ENCODE data around the gene C1orf87.

C1orf87 gene

GRCh38 chr1:60051191-60051590 is 22.4 kb downstream of the C1orf87 start:
- no peak overlapping the region for H2AFZ ChIP-seq (ENCODE audit: low read depth, low read length)
- no peak overlapping the region for H3K4me3 ChIP-seq (ENCODE audit: low read length)
- H3K36me3 ChIP-seq (ENCODE audit: insufficient read depth, low read length) = no peaks in the 10 kb centered on the region
- no peaks in the 10 kb centered on the region for H3K9me3 ChIP-seq (ENCODE audit: low read length)
- H3K4me1 ChIP-seq (ENCODE audit: insufficient read depth, low read length) = no peaks in the 10 kb centered on the region
- no peaks in the 10 kb centered on the region for H3K27me3 ChIP-seq (ENCODE audit: insufficient read depth, low read length)

GRCh38 chr1:60049188-60049587 is 24.4 kb downstream of the C1orf87 start:
- Histone ChIP-seq H3K9me3 (ENCODE audit: low read length) (no peaks in the 10 kb centered on the region), H3K4me3 (ENCODE audit: low read length) (no peak overlapping the region), H3K27me3 (ENCODE audit: insufficient read depth, low read length) (no peaks in the 10 kb centered on the region), H3K4me1 (ENCODE audit: insufficient read depth, low read length) (no peaks in the 10 kb centered on the region), H2AFZ (ENCODE audit: low read depth, low read length) (no peak overlapping the region), H3K36me3 (ENCODE audit: insufficient read depth, low read length) (no peaks in the 10 kb centered on the region)

GRCh38 chr1:60044881-60045280 is 28.7 kb downstream of the C1orf87 start:
- H3K4me3 ChIP-seq (ENCODE audit: low read length) = no peak overlapping the region
- H3K27me3 ChIP-seq (ENCODE audit: insufficient read depth, low read length) = no peaks in the 10 kb centered on the region
- no peaks in the 10 kb centered on the region for H3K4me1 ChIP-seq (ENCODE audit: insufficient read depth, low read length)
- no peaks in the 10 kb centered on the region for H3K36me3 ChIP-seq (ENCODE audit: insufficient read depth, low read length)
- no peaks in the 10 kb centered on the region for H3K9me3 ChIP-seq (ENCODE audit: low read length)
- no peak overlapping the region for H2AFZ ChIP-seq (ENCODE audit: low read depth, low read length)

GRCh38 chr1:60041783-60042182 is 31.8 kb downstream of the C1orf87 start:
- no peaks in the 10 kb centered on the region for H3K9me3 ChIP-seq (ENCODE audit: low read length)
- no peaks in the 10 kb centered on the region for H3K4me1 ChIP-seq (ENCODE audit: insufficient read depth, low read length)
- no peak overlapping the region for H2AFZ ChIP-seq (ENCODE audit: low read depth, low read length)
- no peak overlapping the region for H3K4me3 ChIP-seq (ENCODE audit: low read length)
- H3K36me3 ChIP-seq (ENCODE audit: insufficient read depth, low read length) = no peaks in the 10 kb centered on the region
- no peaks in the 10 kb centered on the region for H3K27me3 ChIP-seq (ENCODE audit: insufficient read depth, low read length)

- H2AFZ ChIP-seq (ENCODE audit: low read depth, low read length) = no peak overlapping the region
Measured at GRCh38 chr1:60037669-60038068, 35.9 kb downstream of the C1orf87 start.

GRCh38 chr1:60036856-60037460 is 36.6 kb downstream of the C1orf87 start:
- no peaks in the 10 kb centered on the region for H3K9me3 ChIP-seq (ENCODE audit: low read length)
- H3K36me3 ChIP-seq (ENCODE audit: insufficient read depth, low read length) = no peaks in the 10 kb centered on the region
- no peak overlapping the region for H2AFZ ChIP-seq (ENCODE audit: low read depth, low read length)
- no peak overlapping the region for H3K4me3 ChIP-seq (ENCODE audit: low read length)
- H3K27me3 ChIP-seq (ENCODE audit: insufficient read depth, low read length) = no peaks in the 10 kb centered on the region
- no peaks in the 10 kb centered on the region for H3K4me1 ChIP-seq (ENCODE audit: insufficient read depth, low read length)

More at GRCh38 chr1:60037669-60038068, 35.9 kb downstream of the C1orf87 start:
- Histone ChIP-seq H3K4me3 (ENCODE audit: low read length) (no peak overlapping the region), H3K9me3 (ENCODE audit: low read length) (no peaks in the 10 kb centered on the region), H3K27me3 (ENCODE audit: insufficient read depth, low read length) (no peaks in the 10 kb centered on the region), H3K36me3 (ENCODE audit: insufficient read depth, low read length) (no peaks in the 10 kb centered on the region), H3K4me1 (ENCODE audit: insufficient read depth, low read length) (no peaks in the 10 kb centered on the region)

- no peaks in the 10 kb centered on the region for H3K4me1 ChIP-seq (ENCODE audit: insufficient read depth, low read length)
- no peak overlapping the region for H3K4me3 ChIP-seq (ENCODE audit: low read length)
Measured at GRCh38 chr1:60035921-60036320, 37.6 kb downstream of the C1orf87 start.

GRCh38 chr1:60034999-60035398 is 38.6 kb downstream of the C1orf87 start:
- Histone ChIP-seq H2AFZ (ENCODE audit: low read depth, low read length) (no peak overlapping the region), H3K4me3 (ENCODE audit: low read length) (no peak overlapping the region), H3K9me3 (ENCODE audit: low read length) (no peaks in the 10 kb centered on the region), H3K36me3 (ENCODE audit: insufficient read depth, low read length) (no peaks in the 10 kb centered on the region), H3K4me1 (ENCODE audit: insufficient read depth, low read length) (no peaks in the 10 kb centered on the region), H3K27me3 (ENCODE audit: insufficient read depth, low read length) (no peaks in the 10 kb centered on the region)

More at GRCh38 chr1:60035921-60036320, 37.6 kb downstream of the C1orf87 start:
- Histone ChIP-seq H2AFZ (ENCODE audit: low read depth, low read length) (no peak overlapping the region), H3K27me3 (ENCODE audit: insufficient read depth, low read length) (no peaks in the 10 kb centered on the region), H3K9me3 (ENCODE audit: low read length) (no peaks in the 10 kb centered on the region), H3K36me3 (ENCODE audit: insufficient read depth, low read length) (no peaks in the 10 kb centered on the region)

GRCh38 chr1:60033066-60033465 is 40.5 kb downstream of the C1orf87 start:
- no peak overlapping the region for H3K4me3 ChIP-seq (ENCODE audit: low read length)
- H3K27me3 ChIP-seq (ENCODE audit: insufficient read depth, low read length) = no peaks in the 10 kb centered on the region
- no peak overlapping the region for H2AFZ ChIP-seq (ENCODE audit: low read depth, low read length)
- no peaks in the 10 kb centered on the region for H3K9me3 ChIP-seq (ENCODE audit: low read length)
- no peaks in the 10 kb centered on the region for H3K4me1 ChIP-seq (ENCODE audit: insufficient read depth, low read length)
- H3K36me3 ChIP-seq (ENCODE audit: insufficient read depth, low read length) = no peaks in the 10 kb centered on the region

GRCh38 chr1:60031146-60031545 is 42.4 kb downstream of the C1orf87 start:
- H2AFZ ChIP-seq (ENCODE audit: low read depth, low read length) = no peak overlapping the region
- H3K36me3 ChIP-seq (ENCODE audit: insufficient read depth, low read length) = no peaks in the 10 kb centered on the region
- no peaks in the 10 kb centered on the region for H3K27me3 ChIP-seq (ENCODE audit: insufficient read depth, low read length)
- H3K9me3 ChIP-seq (ENCODE audit: low read length) = no peaks in the 10 kb centered on the region
- H3K4me3 ChIP-seq (ENCODE audit: low read length) = no peak overlapping the region
- H3K4me1 ChIP-seq (ENCODE audit: insufficient read depth, low read length) = no peaks in the 10 kb centered on the region

- Histone ChIP-seq H3K27me3 (ENCODE audit: insufficient read depth, low read length) (no peaks in the 10 kb centered on the region), H3K9me3 (ENCODE audit: low read length) (no peaks in the 10 kb centered on the region), H3K4me1 (ENCODE audit: insufficient read depth, low read length) (no peaks in the 10 kb centered on the region), H3K36me3 (ENCODE audit: insufficient read depth, low read length) (no peaks in the 10 kb centered on the region), H2AFZ (ENCODE audit: low read depth, low read length) (no peak overlapping the region), H3K4me3 (ENCODE audit: low read length) (no peak overlapping the region)
Measured at GRCh38 chr1:60025552-60025951, 48.0 kb downstream of the C1orf87 start.

- H2AFZ ChIP-seq (ENCODE audit: low read depth, low read length) = no peak overlapping the region
- H3K4me1 ChIP-seq (ENCODE audit: insufficient read depth, low read length) = no peaks in the 10 kb centered on the region
- H3K27me3 ChIP-seq (ENCODE audit: insufficient read depth, low read length) = no peaks in the 10 kb centered on the region
- no peaks in the 10 kb centered on the region for H3K36me3 ChIP-seq (ENCODE audit: insufficient read depth, low read length)
- H3K9me3 ChIP-seq (ENCODE audit: low read length) = no peaks in the 10 kb centered on the region
- H3K4me3 ChIP-seq (ENCODE audit: low read length) = no peak overlapping the region
Measured at GRCh38 chr1:60017508-60018205, 55.9 kb downstream of the C1orf87 start.

GRCh38 chr1:60010690-60011089 is 62.9 kb downstream of the C1orf87 start:
- no peaks in the 10 kb centered on the region for H3K36me3 ChIP-seq (ENCODE audit: insufficient read depth, low read length)
- H3K9me3 ChIP-seq (ENCODE audit: low read length) = no peaks in the 10 kb centered on the region
- H2AFZ ChIP-seq (ENCODE audit: low read depth, low read length) = no peak overlapping the region
- H3K4me1 ChIP-seq (ENCODE audit: insufficient read depth, low read length) = no peaks in the 10 kb centered on the region
- H3K4me3 ChIP-seq (ENCODE audit: low read length) = no peak overlapping the region
- no peaks in the 10 kb centered on the region for H3K27me3 ChIP-seq (ENCODE audit: insufficient read depth, low read length)

- H3K27me3 ChIP-seq (ENCODE audit: insufficient read depth, low read length) = no peaks in the 10 kb centered on the region
- no peaks in the 10 kb centered on the region for H3K4me1 ChIP-seq (ENCODE audit: insufficient read depth, low read length)
- H3K9me3 ChIP-seq (ENCODE audit: low read length) = no peaks in the 10 kb centered on the region
- no peak overlapping the region for H3K4me3 ChIP-seq (ENCODE audit: low read length)
- no peaks in the 10 kb centered on the region for H3K36me3 ChIP-seq (ENCODE audit: insufficient read depth, low read length)
- H2AFZ ChIP-seq (ENCODE audit: low read depth, low read length) = no peak overlapping the region
Measured at GRCh38 chr1:60008500-60008899, 65.1 kb downstream of the C1orf87 start.

Measured in neuron (in vitro differentiated cells).